NCI-H2227 (cell line): ENCODE measurements around the gene CLEC16A.
"Not testable (repeated sequence)": the region's sequence is repeated elsewhere in the genome, so short reads cannot be mapped to it uniquely, and the experiment has no call there.

Experiments used
- DNase-seq: peaks from one replicate; lab custom pipeline; 2025; ENCODE audit not compliant: unreplicated experiment; lab: John Stamatoyannopoulos, UW

CLEC16A gene

GRCh38 chr16:10966129-10966528, 21.8 kb downstream of the CLEC16A start:
- DNase-seq, result no peak

DNA sequence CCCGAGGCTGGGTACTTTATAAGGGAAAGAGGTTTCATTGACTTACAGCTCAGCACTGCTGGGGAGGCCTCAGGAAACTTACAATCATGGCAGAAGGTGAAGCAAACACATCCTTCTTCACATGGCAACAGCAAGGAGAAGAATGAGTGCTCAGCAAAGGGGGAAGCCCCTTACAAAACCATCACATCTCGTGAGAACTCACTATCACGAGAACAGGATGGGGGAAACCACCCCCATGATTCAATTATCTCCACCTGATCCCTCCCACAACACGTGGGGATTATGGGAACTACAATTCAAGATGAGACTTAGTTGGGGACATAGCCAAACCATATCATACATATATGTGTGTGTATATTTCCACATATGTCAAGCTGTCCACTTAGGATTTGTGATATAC, 22.2 kb downstream of the CLEC16A start:
- DNase-seq, result not testable (repeated sequence)

- no peak for DNase-seq
Measured at GRCh38 chr16:10967986-10968385, 23.6 kb downstream of the CLEC16A start.

- DNase-seq, result no peak
Measured at GRCh38 chr16:10968498-10968897, 24.1 kb downstream of the CLEC16A start.

DNA sequence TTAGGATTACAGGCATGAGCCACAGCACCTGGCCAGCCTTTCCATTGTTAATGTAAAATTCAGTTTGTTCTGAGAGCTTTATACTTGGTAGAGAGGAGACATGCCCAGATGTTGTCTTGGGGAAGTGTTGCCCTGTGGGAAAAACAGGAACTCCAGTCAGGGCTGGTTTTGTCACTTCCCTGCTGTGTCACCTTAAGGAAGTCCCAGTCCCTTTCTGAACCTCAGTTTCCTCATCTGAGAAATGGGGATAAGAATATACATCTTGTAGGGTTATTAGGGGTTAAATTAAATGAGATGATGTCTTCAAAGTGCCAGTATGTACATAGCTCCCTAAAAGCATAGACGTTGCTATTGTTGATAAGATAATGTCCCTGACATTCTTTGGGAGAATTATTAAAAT, 25.3 kb downstream of the CLEC16A start:
- no peak for DNase-seq

DNA sequence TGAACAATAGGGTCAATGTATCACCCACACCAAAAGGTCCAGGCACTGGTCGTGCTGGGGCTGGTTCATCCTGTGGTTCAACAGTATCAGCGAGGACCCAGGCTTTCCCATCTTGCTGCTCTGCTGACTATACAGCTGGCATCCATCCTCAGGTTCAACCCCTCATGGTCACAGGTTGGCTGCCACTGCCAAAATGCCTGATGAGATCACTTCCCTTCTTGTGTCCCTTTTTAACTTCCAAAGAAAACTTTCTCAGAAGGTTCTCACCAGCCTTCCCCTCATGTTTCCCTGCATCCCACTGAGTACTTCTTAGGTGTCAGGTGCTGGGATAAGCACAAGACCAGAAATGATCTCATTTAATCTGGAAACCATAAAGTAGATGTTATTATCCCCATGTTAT, 25.7 kb downstream of the CLEC16A start:
- DNase-seq, result no peak

DNA sequence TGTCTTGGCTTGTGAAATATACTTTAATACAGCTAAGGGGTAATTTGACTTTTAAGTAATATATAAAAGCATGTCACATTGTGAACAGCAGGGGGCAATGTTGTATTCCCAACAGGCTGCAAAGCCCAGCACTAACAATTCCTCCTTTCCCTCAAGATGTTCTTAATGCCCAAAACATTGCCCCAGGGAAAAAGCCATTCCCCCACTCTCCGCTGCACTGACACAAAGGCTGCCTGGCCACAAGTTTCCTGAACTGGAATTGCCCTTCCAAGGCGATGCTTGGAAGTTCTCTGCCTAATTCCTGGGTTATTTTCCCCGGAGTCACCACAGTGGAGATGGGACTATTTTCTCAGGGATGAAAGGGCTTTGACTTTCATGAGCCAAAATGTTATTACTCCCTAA, 27.2 kb downstream of the CLEC16A start:
- peak; percentile 72 for DNase-seq

- DNase-seq, result no peak
Measured at GRCh38 chr16:10972108-10972818, 27.9 kb downstream of the CLEC16A start.

DNA sequence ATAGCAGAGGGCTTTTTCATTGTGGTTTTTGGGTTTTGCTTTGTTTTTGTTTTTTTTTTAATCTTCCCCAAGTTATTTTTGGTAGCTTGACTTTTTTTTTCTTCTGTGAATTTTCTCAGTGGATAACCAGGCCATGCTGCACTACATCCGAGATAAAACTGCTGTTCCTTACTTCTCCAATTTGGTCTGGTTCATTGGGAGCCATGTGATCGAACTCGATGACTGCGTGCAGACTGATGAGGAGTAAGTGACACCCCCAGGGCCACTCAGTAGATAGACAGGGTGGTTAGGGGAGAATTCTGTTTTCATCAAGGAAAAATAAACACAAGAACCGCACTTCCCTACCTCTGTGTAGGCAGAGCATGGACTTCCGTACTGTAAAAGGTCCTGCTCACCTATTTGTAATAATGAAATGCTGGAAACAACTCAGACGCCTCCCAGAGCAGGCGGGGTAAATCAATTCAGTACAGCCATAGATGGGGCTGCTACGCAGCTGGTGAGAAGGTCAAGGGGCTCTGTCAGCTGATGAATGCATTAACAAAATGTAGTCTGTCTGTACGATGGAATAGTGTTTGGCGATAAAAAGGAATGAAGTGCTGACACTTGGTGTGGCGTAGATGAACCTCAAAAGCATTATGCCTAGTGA, 28.6 kb downstream of the CLEC16A start:
- no peak for DNase-seq

DNA sequence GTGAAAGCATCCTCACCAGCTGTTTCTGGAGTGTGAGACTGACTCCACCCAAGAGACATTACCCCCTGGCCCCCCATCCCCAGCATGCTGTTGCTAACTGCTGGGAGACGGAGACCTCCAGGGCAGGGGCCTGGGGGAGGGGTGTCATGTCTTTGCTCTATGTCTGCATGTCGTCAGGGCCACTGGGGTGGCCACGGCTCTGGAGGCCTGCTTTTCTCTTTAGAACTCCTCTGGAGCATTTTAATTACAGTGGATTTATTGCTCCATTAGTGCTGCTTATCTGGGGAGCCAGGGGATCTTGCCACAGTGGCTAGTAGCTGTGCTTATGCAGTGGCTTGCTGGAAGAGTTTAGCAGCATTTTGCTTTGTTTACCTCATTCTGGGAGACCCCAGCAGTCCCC, 32.3 kb downstream of the CLEC16A start:
- DNase-seq, result peak; percentile 55

DNA sequence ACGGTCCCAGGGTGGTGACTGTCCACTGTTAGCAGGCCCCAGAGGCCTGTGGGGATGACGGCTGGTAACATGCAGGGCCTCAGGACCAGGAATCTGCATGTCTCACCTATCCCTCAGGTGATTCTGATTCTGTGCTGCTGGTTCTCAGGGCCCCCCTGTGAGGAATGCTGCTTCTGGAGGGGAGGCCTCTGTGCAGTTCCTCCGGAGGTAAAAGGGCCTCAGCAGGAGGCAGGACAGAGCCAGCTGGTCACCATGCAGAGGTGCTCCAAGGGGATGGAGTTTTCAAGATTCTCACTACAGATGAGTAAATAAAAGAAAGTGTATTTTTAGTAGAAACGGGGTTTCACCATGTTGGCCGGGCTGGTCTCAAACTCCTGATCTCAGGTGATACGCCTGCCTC, 33.8 kb downstream of the CLEC16A start:
- DNase-seq, result no peak

GRCh38 chr16:10978871-10979446, 34.6 kb downstream of the CLEC16A start:
- no peak for DNase-seq

DNA sequence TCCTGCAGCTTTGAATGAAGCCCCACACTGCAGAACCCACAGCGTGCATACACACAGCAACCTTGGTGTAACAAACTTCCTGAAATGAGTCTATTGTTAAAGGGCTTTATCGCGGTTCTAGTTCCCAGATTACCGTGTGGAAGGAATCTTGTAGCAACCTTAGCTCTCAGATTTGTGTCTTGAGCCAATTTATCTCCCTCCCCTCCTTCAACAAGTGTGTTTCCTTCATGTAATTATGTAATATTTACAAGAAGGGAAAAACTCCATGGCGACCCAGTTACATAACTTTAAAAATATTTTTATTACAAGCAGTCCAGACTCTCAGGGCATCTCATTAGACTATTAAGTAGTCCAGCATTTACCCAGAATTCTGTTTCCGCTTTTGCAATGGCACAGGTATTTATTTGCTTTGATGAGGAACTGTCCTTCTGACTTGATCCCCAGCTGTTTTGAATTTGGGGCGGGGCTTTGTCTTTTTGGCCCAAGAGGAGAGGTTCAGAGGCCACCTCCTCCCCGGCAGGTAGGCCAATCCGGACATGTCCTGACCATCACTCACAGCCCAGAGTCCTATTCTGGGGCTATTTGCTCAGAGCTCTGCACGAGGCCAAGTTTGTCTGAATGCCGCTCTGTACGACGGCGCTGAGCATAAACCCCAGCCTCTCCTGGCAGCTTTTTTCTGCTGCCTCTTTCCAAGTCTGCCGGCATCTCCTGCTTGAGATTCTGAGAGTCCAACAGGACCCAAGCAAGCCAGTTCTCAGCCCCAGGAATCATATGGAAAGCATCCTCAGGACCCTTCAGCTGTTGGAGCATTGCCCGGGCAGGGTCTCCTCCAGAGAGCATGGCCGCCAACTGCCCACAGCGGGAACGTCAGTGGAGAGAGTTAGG, 35.6 kb downstream of the CLEC16A start:
- DNase-seq, result no peak

- DNase-seq, result no peak
Measured at GRCh38 chr16:10980813-10981212, 36.4 kb downstream of the CLEC16A start.

GRCh38 chr16:10981697-10982216, 37.4 kb downstream of the CLEC16A start:
- DNase-seq, result no peak

- no peak for DNase-seq
Measured at GRCh38 chr16:10982465-10983150, 38.2 kb downstream of the CLEC16A start.

DNA sequence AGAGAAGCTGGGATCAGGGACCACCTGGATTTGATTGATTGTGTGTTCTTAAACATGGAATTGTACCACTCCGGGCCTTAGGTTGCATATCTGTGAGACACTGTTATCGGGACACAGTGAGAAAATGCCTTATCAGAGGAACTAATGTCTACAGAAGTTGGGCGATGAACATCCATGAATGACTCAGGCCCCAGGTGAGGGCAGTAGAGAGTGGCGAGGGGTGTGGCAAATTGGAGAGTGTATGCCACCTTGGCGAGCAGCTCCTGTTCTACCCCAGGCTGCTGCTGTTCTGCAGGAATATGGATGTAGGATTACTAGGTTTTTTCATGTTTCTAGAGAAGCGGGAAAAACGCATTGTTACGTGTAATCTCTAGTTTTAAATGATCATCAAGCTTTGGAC, 38.8 kb downstream of the CLEC16A start:
- DNase-seq, result no peak

- no peak for DNase-seq
Measured at GRCh38 chr16:10984509-10984908, 40.1 kb downstream of the CLEC16A start.

GRCh38 chr16:10987361-10988163, 43.2 kb downstream of the CLEC16A start:
- no peak for DNase-seq
